GM19328 (cell line): ENCODE measurements around the gene DOCK10.

Experiments used
- ATAC-seq: cut with Tn5 transposase; IDR thresholded peaks from one replicate; pipeline ENCODE4 v1.9.1; 2021; ENCODE audit warnings: mild to moderate bottlenecking, moderate library complexity; ENCODE audit not compliant: unreplicated experiment

DOCK10 gene

DNA sequence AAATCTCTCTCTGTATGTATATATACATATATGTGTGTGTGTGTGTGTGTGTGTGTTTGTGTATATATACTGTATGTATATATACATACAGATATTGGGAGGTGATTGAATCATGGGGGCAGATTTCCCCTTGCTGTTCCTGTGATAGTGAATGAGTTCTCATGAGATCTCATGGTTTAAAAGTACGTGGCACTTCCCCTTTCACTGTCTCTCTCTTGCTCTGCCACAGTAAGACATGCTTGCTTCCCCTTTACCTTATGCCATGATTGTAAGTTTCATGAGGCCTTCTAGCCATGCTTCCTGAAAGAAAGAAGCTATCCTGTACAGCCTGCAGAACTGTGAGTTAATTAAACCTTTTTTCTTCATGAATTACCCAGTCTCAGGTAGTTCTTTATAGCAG is 307.3 kb downstream of the DOCK10 start:
- no peak for ATAC-seq

DNA sequence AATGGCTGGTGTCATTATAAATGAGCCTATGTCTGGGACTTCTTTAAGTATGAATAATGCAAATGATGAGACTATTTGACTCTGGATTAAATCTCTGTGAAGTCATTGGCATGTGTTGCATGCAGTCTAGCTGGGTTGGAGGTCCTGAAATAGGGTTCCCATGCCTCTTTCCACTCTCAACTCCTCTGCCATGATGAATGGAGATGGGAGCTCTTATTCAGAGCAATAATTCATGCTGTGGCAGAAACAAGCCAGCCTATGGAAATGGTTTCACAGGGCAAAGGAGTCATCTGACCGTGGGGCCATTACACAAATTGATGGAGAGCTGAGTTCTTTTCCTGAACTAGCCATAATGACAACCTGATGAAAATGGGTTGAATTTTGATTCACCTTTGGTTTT is 310.6 kb downstream of the DOCK10 start:
- ATAC-seq: no peak

DNA sequence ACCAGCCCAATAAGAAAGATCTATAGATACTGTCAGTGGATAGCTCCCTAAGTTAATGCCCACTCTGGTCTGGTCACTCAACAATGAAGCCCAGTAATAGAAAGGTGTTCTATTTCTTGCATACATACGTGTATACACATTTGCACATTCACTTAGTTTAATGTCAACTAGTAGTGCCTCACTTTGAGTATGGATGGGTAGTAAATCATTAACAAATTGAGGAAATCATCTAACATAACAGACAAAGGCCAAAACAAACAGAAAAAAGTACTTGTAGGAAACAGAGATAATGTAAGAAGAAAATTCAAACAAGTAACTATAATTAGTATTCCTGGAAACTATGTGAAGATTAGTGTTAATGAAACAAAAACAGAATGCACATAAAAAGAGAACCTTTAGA is 312.8 kb downstream of the DOCK10 start:
- ATAC-seq: no peak

DNA sequence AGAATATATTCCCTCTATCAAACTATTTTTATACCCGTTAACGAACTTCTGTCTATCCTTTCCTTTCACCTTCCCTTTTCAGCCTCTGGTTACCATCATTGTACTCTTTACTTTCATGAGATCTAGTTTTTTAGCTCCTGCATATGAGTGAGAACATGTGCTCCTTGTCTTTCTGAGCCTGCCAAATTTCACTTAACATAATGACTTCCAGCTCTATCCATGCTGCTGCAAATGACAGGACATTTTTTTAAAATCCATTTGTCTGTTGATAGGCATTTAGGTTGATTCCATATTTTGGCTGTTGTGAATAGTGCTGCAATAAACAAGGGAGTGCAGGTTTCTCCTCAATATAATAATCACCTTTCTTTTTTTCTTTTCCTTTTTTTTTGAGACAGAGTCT is 317.9 kb downstream of the DOCK10 start:
- no peak for ATAC-seq

DNA sequence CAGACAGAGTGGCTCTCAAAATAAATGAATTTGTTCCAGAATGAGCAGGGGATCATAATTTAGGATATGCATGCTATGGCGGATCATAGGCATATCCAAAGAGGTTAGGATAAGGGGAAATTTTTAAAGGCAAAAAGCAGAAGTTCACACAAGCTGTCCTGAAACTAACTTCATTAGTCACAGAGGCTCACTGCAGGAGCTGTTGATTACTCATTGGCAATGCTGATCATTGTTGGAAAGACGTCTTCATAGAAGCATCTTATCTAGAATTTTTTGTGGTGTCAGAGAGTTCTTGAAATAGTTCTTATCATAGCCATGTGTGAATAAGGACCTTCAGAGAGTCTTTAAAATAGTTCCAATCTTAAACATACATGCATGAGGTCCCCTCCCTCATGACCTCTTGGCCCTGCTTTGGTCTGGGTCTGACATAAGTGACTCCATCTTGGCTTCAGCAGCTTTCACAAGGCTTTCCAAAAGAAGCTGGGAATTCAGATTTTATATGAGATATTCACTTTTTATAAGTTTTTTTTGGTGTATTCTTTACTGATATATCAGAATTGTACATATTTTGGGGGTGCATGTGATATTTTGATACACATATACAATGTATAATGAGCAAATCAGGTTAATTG is 318.6 kb downstream of the DOCK10 start:
- no peak for ATAC-seq

DNA sequence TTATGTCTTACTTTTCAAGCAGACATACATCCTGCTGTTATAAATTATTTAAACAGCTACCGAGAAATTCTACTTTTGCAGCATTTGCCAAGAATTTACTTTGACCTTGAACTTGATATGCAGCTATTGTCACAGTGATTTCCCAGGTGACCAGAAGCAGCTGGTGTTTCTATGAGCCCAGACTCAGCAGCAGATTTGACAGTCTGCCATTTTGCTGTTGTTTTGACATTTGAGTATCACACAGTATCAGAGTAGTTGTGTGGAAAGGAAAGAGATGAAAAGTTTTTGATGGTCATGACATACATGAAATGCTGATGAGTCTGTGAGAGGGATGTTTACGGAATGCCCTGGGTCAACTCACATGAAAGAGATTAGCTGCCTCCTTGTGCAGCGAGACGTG is 319.5 kb downstream of the DOCK10 start:
- ATAC-seq: no peak

GRCh38 chr2:224722250-224722649 is 320.0 kb downstream of the DOCK10 start:
- no peak for ATAC-seq

GRCh38 chr2:224716921-224717320 is 325.3 kb downstream of the DOCK10 start:
- no peak for ATAC-seq

DNA sequence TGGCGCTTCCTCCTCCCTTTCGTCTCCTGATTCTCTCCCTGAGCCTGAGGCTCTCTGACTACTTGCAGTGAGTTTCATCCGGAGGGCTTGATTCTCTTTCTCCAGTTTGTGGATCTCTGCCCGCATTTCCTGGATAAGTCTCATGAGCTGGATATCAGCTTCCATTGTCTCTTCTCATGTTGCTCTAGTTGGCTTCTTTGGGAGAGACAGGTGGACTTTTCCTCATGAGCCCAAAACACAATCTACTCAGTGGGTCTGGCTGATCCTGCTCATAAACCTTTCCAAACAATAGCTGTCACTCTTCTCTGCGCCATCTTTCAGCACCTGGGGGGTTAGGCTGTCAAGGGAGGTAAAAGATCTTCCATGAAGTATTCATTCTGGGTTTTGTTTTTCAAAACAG is 326.1 kb downstream of the DOCK10 start, which contains the start of gene CCDC195:
Gene CCDC195, minus strand, starts transcription at position 165 of the 400 bp plus-strand sequence. Its CDS starts 0 bp downstream, at position 165.
- no peak for ATAC-seq
